ENCODE results near the gene SMIM24. TPM values are rescaled to one million over a fixed set of nuclear protein-coding genes. Genes with fewer than 3 reads are reported as not detected.

The SMIM24 gene
- total and polyA plus RNA-seq, 9 of the 15 experiments (the other 6 are each of a cell fraction or from before 2014, with no cell fraction given): 0.45 to 12.3 (median 1.4) TPM; not detected in 1

DNA sequence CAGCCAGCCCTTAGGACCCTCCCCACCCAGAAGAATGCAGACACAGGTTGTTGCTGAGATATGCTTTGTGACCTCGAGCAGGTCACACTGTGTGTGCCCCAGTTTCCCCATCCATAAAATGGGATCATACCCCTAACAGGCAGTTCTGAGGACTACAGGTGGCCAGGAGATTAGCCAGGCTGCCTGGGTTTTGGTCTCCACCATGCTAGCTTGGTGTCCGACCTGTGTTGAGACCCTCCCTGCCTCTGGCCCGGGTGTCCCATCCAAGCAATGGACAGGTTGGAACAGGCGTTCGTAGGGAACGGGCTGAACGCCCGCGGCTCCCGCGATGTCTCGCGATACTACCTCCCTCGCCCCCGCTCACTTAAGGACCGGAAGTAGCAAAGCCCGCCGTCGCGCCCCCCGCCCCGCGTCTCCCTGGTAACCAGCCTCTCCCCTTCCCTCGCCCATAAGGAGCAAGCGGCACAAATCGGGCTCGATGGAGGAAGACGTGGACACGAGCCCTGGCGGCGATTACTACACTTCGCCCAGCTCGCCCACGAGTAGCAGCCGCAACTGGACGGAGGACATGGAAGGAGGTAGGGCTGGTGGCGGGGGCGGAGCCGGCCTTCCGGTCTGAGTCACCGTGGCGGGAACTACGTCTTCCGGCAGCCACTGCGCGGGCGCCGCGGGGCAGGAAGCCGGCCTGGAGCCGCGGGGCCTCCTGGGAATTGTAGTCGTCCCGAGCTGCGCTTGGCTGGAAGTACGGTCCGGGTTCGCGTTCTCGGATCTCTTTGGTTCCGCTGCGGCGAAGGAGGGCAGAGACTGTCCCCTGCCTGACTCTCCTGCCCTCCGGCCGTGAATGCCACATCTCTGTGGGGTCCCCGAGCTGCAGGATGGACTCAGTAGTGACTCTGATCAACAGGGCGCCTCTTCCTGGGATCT lies 45.4 kb downstream of the SMIM24 start (continued):
- TF ChIP-seq, protein P1, sequence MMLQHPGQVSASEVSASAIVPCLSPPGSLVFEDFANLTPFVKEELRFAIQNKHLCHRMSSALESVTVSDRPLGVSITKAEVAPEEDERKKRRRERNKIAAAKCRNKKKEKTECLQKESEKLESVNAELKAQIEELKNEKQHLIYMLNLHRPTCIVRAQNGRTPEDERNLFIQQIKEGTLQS (IDR thresholded peaks at IDR 0.05): peak; percentile 98
- TF ChIP-seq, protein P1 (CRISPR knock-in tag; conservative IDR thresholded peaks at IDR 0.05): peak; percentile 96
- TF ChIP-seq MEF2A (IDR thresholded peaks at IDR 0.05; ENCODE audit: control insufficient read depth, low read depth, low read length) (no peak), FOXJ2 (tag; IDR thresholded peaks at IDR 0.05) (no peak), SRSF1 (IDR thresholded peaks at IDR 0.05; ENCODE audit: low read depth, low read length) (no peak), RBM39 (optimal IDR thresholded peaks at IDR 0.05; ENCODE audit: low read depth, low read length) (peak; percentile 80), RAD51 (IDR thresholded peaks at IDR 0.05; ENCODE audit: borderline replicate concordance, low read depth) (no peak), KAT7 (CRISPR knock-in tag; IDR thresholded peaks at IDR 0.05; ENCODE audit: borderline replicate concordance) (no peak), ZNF766 (CRISPR knock-in tag; conservative IDR thresholded peaks at IDR 0.05) (peak; percentile 93), CTBP1 (IDR thresholded peaks at IDR 0.05; ENCODE audit: borderline replicate concordance) (peak; percentile 73), MED1 (CRISPR knock-in tag; IDR thresholded peaks at IDR 0.05; ENCODE audit: borderline replicate concordance) (no peak), DPF2 (IDR thresholded peaks at IDR 0.05) (peak; percentile 46; the same call in 1 of the 2 replicates), RBBP5 (IDR thresholded peaks at IDR 0.05; ENCODE audit: borderline replicate concordance, insufficient read depth, low read length, poor library complexity, severe bottlenecking) (peak; percentile 68), EP400 (IDR thresholded peaks at IDR 0.05) (peak; percentile 96)
- TF ChIP-seq, protein P2, sequence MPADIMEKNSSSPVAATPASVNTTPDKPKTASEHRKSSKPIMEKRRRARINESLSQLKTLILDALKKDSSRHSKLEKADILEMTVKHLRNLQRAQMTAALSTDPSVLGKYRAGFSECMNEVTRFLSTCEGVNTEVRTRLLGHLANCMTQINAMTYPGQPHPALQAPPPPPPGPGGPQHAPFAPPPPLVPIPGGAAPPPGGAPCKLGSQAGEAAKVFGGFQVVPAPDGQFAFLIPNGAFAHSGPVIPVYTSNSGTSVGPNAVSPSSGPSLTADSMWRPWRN (IDR thresholded peaks at IDR 0.05; ENCODE audit: low read depth): no peak
- TF ChIP-seq, protein P3, sequence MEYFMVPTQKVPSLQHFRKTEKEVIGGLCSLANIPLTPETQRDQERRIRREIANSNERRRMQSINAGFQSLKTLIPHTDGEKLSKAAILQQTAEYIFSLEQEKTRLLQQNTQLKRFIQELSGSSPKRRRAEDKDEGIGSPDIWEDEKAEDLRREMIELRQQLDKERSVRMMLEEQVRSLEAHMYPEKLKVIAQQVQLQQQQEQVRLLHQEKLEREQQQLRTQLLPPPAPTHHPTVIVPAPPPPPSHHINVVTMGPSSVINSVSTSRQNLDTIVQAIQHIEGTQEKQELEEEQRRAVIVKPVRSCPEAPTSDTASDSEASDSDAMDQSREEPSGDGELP (CRISPR knock-in tag; IDR thresholded peaks at IDR 0.05; ENCODE audit: borderline replicate concordance): peak; percentile 86
- TF ChIP-seq, protein P4, sequence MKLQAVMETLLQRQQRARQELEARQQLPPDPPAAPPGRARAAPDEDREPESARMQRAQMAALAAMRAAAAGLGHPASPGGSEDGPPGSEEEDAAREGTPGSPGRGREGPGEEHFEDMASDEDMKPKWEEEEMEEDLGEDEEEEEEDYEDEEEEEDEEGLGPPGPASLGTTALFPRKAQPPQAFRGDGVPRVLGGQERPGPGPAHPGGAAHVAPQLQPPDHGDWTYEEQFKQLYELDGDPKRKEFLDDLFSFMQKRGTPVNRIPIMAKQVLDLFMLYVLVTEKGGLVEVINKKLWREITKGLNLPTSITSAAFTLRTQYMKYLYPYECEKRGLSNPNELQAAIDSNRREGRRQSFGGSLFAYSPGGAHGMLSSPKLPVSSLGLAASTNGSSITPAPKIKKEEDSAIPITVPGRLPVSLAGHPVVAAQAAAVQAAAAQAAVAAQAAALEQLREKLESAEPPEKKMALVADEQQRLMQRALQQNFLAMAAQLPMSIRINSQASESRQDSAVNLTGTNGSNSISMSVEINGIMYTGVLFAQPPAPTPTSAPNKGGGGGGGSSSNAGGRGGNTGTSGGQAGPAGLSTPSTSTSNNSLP (IDR thresholded peaks at IDR 0.05; ENCODE audit: borderline replicate concordance, low read depth, low read length): no peak
- TF ChIP-seq, protein P5, sequence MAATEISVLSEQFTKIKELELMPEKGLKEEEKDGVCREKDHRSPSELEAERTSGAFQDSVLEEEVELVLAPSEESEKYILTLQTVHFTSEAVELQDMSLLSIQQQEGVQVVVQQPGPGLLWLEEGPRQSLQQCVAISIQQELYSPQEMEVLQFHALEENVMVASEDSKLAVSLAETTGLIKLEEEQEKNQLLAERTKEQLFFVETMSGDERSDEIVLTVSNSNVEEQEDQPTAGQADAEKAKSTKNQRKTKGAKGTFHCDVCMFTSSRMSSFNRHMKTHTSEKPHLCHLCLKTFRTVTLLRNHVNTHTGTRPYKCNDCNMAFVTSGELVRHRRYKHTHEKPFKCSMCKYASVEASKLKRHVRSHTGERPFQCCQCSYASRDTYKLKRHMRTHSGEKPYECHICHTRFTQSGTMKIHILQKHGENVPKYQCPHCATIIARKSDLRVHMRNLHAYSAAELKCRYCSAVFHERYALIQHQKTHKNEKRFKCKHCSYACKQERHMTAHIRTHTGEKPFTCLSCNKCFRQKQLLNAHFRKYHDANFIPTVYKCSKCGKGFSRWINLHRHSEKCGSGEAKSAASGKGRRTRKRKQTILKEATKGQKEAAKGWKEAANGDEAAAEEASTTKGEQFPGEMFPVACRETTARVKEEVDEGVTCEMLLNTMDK (IDR thresholded peaks at IDR 0.05; ENCODE audit: borderline replicate concordance, insufficient read depth, low read depth, low read length, poor library complexity, severe bottlenecking): no peak
- TF ChIP-seq, protein P6, sequence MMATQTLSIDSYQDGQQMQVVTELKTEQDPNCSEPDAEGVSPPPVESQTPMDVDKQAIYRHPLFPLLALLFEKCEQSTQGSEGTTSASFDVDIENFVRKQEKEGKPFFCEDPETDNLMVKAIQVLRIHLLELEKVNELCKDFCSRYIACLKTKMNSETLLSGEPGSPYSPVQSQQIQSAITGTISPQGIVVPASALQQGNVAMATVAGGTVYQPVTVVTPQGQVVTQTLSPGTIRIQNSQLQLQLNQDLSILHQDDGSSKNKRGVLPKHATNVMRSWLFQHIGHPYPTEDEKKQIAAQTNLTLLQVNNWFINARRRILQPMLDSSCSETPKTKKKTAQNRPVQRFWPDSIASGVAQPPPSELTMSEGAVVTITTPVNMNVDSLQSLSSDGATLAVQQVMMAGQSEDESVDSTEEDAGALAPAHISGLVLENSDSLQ (IDR thresholded peaks at IDR 0.05): 0 out of 2 replicates have a peak, but pooled peaks have one; percentile 17
